IPS DF 6.9 (cell line): ENCODE data around the gene PHETA1.

Experiments
- DNase-seq: peaks from one replicate; pipeline ENCODE4 v3.0.0-alpha.2; 2013; ENCODE audit warnings: low read depth, low spot score
- H3K27ac ChIP-seq: one replicate; pipeline ENCODE4 v1.5.1; 2013; ENCODE audit warnings: low read length, control low read depth
- H3K27me3 ChIP-seq: 2 replicates; pipeline ENCODE4 v1.6.1; 2013; ENCODE audit warnings: mild to moderate bottlenecking, low read length; ENCODE audit not compliant: control insufficient read depth, insufficient read depth
- H3K36me3 ChIP-seq: 2 replicates; pipeline ENCODE4 v1.6.1; 2013; ENCODE audit warnings: low read length; ENCODE audit not compliant: control insufficient read depth, insufficient read depth
- H3K4me1 ChIP-seq: 2 replicates; pipeline ENCODE4 v1.6.1; 2013; ENCODE audit warnings: low read length; ENCODE audit not compliant: control insufficient read depth, insufficient read depth
- H3K4me3 ChIP-seq: 2 replicates; pipeline ENCODE4 v1.5.1; 2013; ENCODE audit warnings: mild to moderate bottlenecking, low read length
- H3K9me3 ChIP-seq: 2 replicates; pipeline ENCODE4 v1.6.1; 2013; ENCODE audit warnings: low read length, inconsistent platforms; ENCODE audit not compliant: control insufficient read depth, insufficient read depth
- WGBS: extraction: QIAGEN DNeasy Blood & Tissue Kit; methylation state at CpG from one replicate; pipeline ENCODE4 v1.1.7; 2013; ENCODE audit warnings: mixed read lengths, missing lambda C conversion rate; ENCODE audit not compliant: insufficient read length, insufficient coverage; 5-methylcytosine and 5-hydroxymethylcytosine counted together

Gene PHETA1

DNA sequence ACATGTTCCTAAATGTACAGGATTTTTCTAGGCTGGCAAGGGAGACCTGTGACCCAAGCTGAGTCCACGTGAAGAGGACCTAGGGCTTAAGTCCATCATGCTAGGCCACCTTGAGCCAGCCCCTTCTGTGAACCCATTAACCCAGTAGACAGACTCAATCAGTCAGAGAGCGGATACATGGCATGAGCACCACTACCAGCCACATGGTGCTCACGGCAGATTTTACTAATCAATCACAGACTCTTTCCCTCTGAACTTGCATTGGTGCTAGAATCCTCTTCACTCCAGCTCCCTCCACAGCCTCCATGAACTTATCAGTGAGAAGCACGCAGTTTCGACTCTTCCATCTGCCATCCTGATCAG lies 9.0 kb downstream of the PHETA1 start:
- Histone ChIP-seq H3K36me3 (no peaks in the 10 kb centered on the region), H3K4me3 (no peak overlapping the region), H3K9me3 (no peaks in the 10 kb centered on the region), H3K27me3 (no peaks in the 10 kb centered on the region), H3K27ac (no peak overlapping the region), H3K4me1 (no peaks in the 10 kb centered on the region)
- no CpG with 5 or more reads among the region's 5 CpGs for WGBS
- DNase-seq = no peak

DNA sequence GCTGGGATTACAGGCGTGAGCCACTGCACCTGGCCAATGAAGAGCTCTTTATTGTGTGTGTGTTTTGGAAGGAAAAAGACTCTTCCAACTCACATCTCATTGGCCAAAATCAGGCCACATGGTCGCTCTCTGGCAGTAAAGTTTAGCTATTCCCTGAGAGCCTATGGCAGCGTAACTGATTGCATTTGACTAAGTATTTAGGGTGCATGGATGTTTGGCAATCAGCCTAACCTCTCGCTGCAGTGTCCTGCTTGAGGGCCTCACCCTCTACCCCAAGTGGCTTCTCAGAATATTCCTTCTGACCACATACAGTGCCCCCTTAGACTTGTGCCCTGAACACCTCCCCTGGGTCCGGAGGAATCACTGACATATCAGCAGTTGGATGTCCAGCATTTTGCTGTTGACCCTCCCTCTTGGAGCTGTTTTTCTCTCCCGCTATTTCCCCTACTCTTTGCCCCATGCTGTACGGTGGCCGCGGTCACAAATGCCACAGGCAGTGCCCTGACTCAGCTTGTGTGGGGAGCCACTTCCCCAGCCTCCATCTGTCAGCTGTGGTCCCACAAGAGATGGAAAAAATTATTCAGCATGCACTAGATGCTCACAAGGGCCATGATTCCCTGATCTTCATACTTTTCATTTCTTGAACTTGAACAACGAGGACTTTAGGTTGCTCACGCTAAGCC lies 9.5 kb downstream of the PHETA1 start:
- H3K4me1 ChIP-seq = no peaks in the 10 kb centered on the region
- H3K4me3 ChIP-seq = no peak overlapping the region
- WGBS = no CpG with 5 or more reads among the region's 11 CpGs
- H3K27ac ChIP-seq = no peak overlapping the region
- no peak for DNase-seq
- no peaks in the 10 kb centered on the region for H3K36me3 ChIP-seq
- no peaks in the 10 kb centered on the region for H3K27me3 ChIP-seq
- no peaks in the 10 kb centered on the region for H3K9me3 ChIP-seq

DNA sequence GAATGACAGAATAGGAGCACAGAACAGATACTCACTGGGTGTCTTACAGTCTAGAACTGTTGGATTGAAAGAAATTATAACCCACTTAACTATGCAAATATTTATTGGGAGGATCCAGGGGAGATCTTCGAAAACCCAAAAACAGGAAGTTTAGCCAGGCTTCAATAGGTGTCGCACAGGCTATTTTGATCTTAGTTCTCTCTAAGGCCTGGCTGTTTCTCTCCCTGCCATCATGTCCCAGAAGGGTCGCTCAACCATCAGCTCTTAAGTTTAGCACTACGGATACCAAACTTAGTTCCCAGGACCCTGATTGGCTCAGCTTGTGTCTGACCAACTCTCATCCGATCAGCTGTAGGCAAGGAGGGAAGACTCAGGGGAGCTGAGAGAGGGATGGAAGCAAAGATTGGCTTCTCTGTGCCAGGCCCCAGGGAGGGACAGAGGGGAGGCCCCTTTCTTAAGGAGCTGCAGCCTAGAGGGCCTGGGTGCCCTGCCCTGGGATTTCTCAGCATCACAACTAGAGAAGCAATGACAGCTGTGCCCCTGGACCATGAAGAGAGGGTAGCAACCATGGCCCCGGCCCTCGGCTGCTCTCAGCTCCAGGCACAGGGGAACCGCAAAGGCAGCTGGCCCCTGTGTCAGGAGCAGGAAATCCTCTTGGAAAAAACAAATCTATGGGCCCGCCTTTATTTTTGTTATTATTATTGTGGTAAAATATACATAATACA lies 13.5 kb downstream of the PHETA1 start:
- no peak for DNase-seq
- WGBS = no CpG with 5 or more reads among the region's 9 CpGs
- H3K27me3 ChIP-seq = no peaks in the 10 kb centered on the region

DNA sequence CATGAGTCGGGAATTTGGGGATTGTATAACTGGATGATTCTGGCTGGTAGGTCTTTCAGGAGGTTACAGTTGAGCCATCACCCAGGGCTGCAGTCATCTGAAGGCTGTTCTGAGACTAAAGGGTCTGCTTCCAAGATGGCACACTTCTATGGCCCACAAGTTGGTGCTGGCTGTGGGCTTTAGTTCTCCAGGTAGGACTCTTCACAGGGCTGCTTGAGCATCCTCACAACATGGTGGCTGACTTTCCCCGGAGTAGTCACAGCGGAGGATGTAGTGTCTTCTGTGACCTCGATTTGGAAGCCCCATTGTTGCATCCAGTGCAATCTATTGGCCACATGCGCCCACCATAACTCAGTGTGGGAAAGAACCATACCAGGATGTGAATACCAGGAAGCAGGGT lies 14.4 kb downstream of the PHETA1 start:
- Histone ChIP-seq H3K4me3 (no peak overlapping the region), H3K27ac (no peak overlapping the region), H3K4me1 (no peaks in the 10 kb centered on the region), H3K36me3 (no peaks in the 10 kb centered on the region), H3K27me3 (no peaks in the 10 kb centered on the region), H3K9me3 (no peaks in the 10 kb centered on the region)
- no CpG with 5 or more reads among the region's 5 CpGs for WGBS
- DNase-seq = no peak

More for the DNA sequence above, 13.5 kb downstream of the PHETA1 start:
- no peaks in the 10 kb centered on the region for H3K36me3 ChIP-seq
- no peaks in the 10 kb centered on the region for H3K4me1 ChIP-seq
- H3K4me3 ChIP-seq = no peak overlapping the region
- H3K27ac ChIP-seq = no peak overlapping the region
- no peaks in the 10 kb centered on the region for H3K9me3 ChIP-seq

DNA sequence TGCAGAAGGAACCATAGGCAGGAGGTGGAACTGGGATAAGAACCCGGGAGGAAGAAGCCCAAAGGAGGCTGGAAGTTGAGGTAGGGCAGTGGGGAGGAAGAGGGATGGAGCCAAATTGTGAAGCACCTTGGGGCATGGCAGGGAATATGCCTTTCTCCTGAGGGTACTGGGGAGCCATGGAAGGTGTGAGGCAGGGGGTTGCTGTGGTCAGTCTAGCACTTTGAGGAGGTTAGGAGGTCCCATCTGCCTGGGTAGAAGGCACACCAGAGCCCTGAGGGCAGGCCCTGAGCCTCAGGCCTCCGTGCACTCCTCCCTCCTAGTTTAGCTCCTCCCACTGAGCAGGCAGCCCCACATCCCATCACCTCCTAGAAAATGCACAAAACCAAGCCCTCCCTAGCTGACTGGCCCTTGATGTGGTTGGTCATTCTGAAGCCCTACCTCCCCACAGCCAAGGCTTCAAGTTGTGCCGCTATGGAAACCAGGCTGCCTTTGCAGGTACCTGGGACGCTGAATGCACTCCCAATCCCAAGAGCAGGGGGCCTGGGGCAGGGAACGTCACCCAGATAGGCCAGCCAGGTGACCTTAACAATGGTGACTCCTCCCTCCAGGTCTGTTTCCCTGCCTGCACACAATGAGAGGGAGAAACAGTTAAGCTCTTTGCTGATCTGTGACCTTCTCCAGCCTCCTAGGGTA lies 15.1 kb downstream of the PHETA1 start:
- Histone ChIP-seq H3K27ac (no peak overlapping the region), H3K9me3 (no peaks in the 10 kb centered on the region), H3K36me3 (no peaks in the 10 kb centered on the region), H3K4me1 (no peaks in the 10 kb centered on the region), H3K4me3 (no peak overlapping the region), H3K27me3 (no peaks in the 10 kb centered on the region)
- DNase-seq = peak; percentile 16
- no CpG with 5 or more reads among the region's 5 CpGs for WGBS

DNA sequence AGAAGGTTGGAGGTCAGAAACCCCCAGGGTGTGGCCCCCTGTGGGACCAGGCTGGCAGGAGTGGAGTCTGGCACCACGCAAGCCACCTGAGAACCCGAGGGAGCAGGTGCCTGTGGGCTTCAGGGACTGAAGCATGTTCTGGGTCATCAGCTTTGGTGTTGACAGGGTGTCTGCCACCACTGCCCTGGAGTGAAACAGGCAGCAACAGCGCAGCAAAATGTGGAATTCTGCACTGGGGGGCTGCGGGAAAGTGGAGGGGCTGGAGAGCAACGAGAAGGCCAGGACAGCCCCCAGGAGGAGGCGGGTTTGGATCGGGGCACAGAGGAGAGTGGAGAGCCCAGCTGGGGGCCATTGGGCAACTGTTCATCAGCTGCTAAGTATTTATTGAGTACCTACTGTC lies 15.9 kb downstream of the PHETA1 start:
- H3K9me3 ChIP-seq = peaks cover 3% of the 10 kb centered on the region; the same call in 1 of the 2 replicates
- H3K4me1 ChIP-seq = no peaks in the 10 kb centered on the region
- no peak overlapping the region for H3K27ac ChIP-seq
- DNase-seq = no peak
- no peaks in the 10 kb centered on the region for H3K27me3 ChIP-seq
- H3K36me3 ChIP-seq = no peaks in the 10 kb centered on the region; the same call in 1 of the 2 replicates
- no CpG with 5 or more reads among the region's 7 CpGs for WGBS
- no peak overlapping the region for H3K4me3 ChIP-seq

DNA sequence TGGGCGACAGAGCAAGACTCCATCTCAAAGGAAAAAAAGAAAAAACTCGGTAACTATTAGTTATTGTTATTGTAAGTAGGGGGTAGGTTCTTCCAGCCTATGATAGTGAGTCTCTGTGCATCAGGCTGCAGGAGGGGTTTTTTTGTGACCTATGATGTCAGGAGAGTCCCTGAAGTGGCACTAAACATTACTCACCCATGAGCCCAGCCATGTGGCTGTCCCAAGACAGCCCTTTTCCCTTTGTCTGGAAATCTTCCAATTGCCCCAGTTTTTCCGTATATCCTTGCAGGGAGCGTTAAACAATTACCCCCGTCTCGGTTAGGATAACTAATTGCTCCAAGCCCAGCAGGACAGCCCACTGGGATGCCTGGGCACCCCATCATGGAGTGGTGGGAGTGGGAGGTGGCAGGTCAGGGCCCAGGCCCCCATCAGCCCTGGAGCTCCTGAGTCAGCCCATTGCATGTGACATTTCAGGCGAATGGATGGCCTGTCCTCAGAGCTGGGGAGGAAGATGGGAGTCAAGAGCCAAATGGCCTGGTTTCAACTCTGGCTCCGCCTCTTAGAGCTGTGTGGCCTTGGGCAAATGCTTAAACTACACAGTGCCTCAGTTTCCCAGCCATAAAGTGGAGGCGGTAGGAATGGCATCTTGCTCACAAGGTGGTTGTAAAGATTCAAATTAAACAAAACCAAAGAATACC lies 16.4 kb downstream of the PHETA1 start:
- H3K9me3 ChIP-seq = peaks cover 3% of the 10 kb centered on the region; the same call in 1 of the 2 replicates
- whole genome bisulfite sequencing = no CpG with 5 or more reads among the region's 9 CpGs
- no peak overlapping the region for H3K27ac ChIP-seq
- H3K36me3 ChIP-seq = no peaks in the 10 kb centered on the region; the same call in 1 of the 2 replicates
- no peak overlapping the region for H3K4me3 ChIP-seq
- H3K27me3 ChIP-seq = no peaks in the 10 kb centered on the region
- no peak for DNase-seq
- no peaks in the 10 kb centered on the region for H3K4me1 ChIP-seq

DNA sequence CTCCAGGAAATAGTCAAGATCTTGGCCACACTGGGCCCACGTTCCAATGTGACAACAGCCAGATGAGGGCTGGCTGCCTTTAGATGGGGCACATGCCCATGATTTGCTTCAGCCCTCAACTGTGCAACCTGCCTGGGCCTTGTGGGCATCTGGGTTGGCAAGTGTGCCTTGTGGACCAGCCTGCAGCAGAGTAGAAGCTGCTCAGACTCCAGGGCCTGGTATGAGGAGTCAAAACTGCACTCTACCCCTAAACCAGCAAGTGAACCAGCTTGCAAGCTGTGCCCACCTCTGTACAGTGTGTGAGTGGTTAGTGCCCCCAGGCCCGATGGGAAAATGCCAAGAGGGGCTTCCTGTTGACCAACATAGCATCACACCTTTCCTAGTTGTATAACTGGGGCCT lies 17.9 kb downstream of the PHETA1 start:
- no peak overlapping the region for H3K27ac ChIP-seq
- no peak for DNase-seq
- H3K4me1 ChIP-seq = no peaks in the 10 kb centered on the region
- no CpG with 5 or more reads among the region's 2 CpGs for WGBS
- no peaks in the 10 kb centered on the region; the same call in 1 of the 2 replicates for H3K36me3 ChIP-seq
- no peaks in the 10 kb centered on the region for H3K27me3 ChIP-seq
- H3K9me3 ChIP-seq = peaks cover 3% of the 10 kb centered on the region; the same call in 1 of the 2 replicates
- H3K4me3 ChIP-seq = no peak overlapping the region

DNA sequence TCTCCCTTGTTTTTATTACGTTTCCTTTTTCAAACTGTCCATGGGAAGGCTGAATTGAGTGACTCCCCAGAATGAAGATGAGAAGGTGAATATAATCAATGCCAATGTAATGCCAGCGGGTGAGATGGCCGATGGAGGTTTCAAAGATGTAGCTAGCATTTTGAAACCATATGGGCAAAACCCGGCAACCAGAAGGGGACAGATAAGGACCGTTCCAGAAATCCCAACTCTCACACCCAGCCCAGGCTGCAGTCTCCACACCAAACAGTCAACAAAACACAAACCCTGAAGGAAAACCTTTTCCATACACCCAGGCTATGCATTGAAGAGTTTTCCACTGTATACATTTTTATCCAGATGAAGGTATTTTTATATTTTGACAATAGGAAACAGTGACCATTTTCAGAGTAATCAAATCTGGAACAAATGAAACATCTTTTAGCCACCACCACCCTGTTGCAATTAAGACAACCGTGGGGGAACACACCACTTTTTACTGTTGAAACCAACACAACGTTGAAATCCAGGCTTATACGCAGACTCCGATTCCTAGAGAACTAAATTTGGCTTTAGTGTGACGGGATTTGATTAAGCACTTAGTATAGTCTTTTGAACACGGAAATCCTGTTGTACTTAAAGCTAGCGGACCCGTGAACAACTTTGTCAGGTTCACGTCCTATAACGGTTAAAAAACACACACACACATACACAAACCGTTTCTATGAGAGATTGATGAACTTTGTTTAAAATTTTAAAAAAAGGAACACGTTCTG lies 19.0 kb downstream of the PHETA1 start:
- DNase-seq = no peak
- no peak overlapping the region for H3K4me3 ChIP-seq
- WGBS = no CpG with 5 or more reads among the region's 17 CpGs
- no peaks in the 10 kb centered on the region; the same call in 1 of the 2 replicates for H3K36me3 ChIP-seq
- no peak overlapping the region for H3K27ac ChIP-seq
- H3K9me3 ChIP-seq = peaks cover 3% of the 10 kb centered on the region; the same call in 1 of the 2 replicates
- H3K4me1 ChIP-seq = no peaks in the 10 kb centered on the region
- no peaks in the 10 kb centered on the region for H3K27me3 ChIP-seq
